SK-N-MC (cell line): ENCODE measurements around the gene PRKG1.

ENCODE experiments used
- EZH2 ChIP-seq: fragments of 200-600 bp; sonication (generic); IDR thresholded peaks from one replicate; pipeline ENCODE4 v1.6.1; 2017; ENCODE audit warnings: antibody characterized with exemption
- POLR2AphosphoS5 ChIP-seq: IDR thresholded peaks from 2 replicates; pipeline ENCODE4 v1.6.1; 2012; ENCODE audit warnings: mild to moderate bottlenecking, low read depth, low read length, borderline replicate concordance

DNA sequence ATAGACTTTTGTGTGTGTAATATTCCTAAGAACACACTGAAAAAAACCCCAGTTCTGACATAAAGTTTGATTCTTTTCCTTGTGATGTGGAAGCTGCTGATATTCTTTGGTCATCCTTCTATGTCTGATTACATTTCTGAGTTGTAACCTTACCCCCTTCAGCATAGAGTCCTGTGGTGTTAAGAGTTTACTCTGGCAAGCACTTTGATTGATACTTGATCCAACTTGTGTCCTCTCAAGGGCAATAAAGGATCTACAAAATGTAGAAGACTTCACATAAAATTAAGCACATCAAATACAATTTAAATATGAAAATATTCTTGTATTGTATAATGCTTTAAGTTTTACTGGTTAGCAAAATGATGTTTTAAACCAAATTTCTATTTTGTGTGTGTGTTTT is 1018.1 kb downstream of the PRKG1 start:
- TF ChIP-seq POLR2AphosphoS5 (no peak), EZH2 (no peak)
